GM12801 (cell line): ENCODE measurements around the gene NAT16.

Experiments used
- CTCF ChIP-seq: IDR thresholded peaks from one replicate; pipeline ENCODE4 v1.5.1; 2011; ENCODE audit warnings: control low read depth; ENCODE audit not compliant: insufficient read length; ENCODE audit errors: extremely low read depth

NAT16 gene

GRCh38 chr7:101179713-101180112 lies 380 bp downstream of the NAT16 start:
- no peak for TF ChIP-seq CTCF

- no peak for TF ChIP-seq CTCF
These were observed 976 bp downstream of the NAT16 start for GRCh38 chr7:101179117-101179516.

GRCh38 chr7:101177644-101178043 lies 2.4 kb downstream of the NAT16 start:
- TF ChIP-seq CTCF = no peak

GRCh38 chr7:101175664-101176063 lies 4.4 kb downstream of the NAT16 start:
- no peak for TF ChIP-seq CTCF

GRCh38 chr7:101174322-101174854 lies 5.7 kb downstream of the NAT16 start:
- no peak for TF ChIP-seq CTCF

- no peak for TF ChIP-seq CTCF
These were observed 6.3 kb downstream of the NAT16 start for GRCh38 chr7:101173752-101174244.

GRCh38 chr7:101172854-101173751 lies 7.0 kb downstream of the NAT16 start:
- no peak for TF ChIP-seq CTCF
